ENCODE measurements around the gene KCNQ5. TPM values are rescaled to one million over a fixed set of nuclear protein-coding genes. Genes with fewer than 3 reads are reported as not detected.

Gene KCNQ5
- total and polyA plus RNA-seq, 10 of the 15 experiments (the other 5 are each of a cell fraction or from before 2014, with no cell fraction given), result 0.60 to 16.2 (median 3.2) TPM

DNA sequence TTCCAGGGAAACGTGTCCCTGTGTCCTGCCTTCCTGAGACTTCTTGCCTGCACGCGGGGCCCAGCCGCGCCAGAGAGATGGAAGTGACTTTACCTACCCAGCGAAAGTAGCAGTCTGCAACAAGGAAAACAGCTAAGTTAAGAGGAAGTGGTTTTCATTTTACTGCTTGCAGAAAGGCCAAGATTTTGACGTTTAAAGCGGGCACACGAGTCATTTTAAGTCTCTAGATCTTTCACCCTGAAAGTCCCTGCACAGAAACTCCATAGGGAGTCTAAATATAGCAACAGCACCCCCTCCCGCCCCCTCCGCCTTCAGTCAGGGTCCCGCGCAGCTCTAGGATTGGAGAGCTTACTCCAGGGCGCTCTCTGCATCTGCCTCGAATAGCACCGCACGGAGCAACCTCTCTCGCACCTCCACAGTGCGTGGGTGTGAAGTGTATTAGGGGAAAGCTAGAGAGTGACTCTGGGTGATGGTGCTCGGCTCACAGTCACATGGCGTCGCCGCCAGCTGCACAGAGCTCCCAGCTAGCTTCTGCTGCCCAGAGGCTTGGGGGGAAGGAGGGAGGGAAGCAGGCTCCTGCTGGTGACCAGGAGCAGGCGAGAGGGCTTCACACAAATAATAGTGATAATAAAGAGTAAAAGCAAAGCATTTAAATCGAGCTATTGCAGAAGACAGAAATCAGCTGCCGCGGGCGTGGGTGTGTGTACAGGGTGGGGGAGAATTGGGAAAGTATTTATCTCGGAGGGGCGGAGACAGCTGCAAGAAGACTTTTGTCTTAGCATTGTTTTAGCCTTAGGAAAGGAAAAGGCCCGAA is 1.8 kb upstream of the KCNQ5 start (continued):
- TF ChIP-seq, protein P1, sequence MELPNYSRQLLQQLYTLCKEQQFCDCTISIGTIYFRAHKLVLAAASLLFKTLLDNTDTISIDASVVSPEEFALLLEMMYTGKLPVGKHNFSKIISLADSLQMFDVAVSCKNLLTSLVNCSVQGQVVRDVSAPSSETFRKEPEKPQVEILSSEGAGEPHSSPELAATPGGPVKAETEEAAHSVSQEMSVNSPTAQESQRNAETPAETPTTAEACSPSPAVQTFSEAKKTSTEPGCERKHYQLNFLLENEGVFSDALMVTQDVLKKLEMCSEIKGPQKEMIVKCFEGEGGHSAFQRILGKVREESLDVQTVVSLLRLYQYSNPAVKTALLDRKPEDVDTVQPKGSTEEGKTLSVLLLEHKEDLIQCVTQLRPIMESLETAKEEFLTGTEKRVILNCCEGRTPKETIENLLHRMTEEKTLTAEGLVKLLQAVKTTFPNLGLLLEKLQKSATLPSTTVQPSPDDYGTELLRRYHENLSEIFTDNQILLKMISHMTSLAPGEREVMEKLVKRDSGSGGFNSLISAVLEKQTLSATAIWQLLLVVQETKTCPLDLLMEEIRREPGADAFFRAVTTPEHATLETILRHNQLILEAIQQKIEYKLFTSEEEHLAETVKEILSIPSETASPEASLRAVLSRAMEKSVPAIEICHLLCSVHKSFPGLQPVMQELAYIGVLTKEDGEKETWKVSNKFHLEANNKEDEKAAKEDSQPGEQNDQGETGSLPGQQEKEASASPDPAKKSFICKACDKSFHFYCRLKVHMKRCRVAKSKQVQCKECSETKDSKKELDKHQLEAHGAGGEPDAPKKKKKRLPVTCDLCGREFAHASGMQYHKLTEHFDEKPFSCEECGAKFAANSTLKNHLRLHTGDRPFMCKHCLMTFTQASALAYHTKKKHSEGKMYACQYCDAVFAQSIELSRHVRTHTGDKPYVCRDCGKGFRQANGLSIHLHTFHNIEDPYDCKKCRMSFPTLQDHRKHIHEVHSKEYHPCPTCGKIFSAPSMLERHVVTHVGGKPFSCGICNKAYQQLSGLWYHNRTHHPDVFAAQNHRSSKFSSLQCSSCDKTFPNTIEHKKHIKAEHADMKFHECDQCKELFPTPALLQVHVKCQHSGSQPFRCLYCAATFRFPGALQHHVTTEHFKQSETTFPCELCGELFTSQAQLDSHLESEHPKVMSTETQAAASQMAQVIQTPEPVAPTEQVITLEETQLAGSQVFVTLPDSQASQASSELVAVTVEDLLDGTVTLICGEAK (IDR thresholded peaks at IDR 0.05; ENCODE audit: borderline replicate concordance), result no peak
- TF ChIP-seq, protein P2, sequence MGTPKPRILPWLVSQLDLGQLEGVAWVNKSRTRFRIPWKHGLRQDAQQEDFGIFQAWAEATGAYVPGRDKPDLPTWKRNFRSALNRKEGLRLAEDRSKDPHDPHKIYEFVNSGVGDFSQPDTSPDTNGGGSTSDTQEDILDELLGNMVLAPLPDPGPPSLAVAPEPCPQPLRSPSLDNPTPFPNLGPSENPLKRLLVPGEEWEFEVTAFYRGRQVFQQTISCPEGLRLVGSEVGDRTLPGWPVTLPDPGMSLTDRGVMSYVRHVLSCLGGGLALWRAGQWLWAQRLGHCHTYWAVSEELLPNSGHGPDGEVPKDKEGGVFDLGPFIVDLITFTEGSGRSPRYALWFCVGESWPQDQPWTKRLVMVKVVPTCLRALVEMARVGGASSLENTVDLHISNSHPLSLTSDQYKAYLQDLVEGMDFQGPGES (IDR thresholded peaks at IDR 0.05), result no peak
- peak; percentile 85 for TF ChIP-seq MXI1 (IDR thresholded peaks at IDR 0.05; ENCODE audit: low read depth, low read length)
- TF ChIP-seq JUND (IDR thresholded peaks at IDR 0.05; ENCODE audit: low read depth, low read length), result no peak
- TF ChIP-seq, protein P3, sequence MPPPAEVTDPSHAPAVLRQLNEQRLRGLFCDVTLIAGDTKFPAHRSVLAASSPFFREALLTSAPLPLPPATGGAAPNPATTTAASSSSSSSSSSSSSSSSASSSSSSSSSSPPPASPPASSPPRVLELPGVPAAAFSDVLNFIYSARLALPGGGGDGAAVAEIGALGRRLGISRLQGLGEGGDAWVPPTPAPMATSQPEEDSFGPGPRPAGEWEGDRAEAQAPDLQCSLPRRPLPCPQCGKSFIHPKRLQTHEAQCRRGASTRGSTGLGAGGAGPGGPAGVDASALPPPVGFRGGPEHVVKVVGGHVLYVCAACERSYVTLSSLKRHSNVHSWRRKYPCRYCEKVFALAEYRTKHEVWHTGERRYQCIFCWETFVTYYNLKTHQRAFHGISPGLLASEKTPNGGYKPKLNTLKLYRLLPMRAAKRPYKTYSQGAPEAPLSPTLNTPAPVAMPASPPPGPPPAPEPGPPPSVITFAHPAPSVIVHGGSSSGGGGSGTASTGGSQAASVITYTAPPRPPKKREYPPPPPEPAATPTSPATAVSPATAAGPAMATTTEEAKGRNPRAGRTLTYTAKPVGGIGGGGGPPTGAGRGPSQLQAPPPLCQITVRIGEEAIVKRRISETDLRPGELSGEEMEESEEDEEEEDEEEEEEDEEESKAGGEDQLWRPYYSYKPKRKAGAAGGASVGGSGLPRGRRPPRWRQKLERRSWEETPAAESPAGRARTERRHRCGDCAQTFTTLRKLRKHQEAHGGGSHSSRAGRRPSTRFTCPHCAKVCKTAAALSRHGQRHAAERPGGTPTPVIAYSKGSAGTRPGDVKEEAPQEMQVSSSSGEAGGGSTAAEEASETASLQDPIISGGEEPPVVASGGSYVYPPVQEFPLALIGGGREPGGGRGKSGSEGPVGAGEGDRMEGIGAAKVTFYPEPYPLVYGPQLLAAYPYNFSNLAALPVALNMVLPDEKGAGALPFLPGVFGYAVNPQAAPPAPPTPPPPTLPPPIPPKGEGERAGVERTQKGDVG (CRISPR knock-in tag; IDR thresholded peaks at IDR 0.05), result no peak
- TF ChIP-seq, protein P4, sequence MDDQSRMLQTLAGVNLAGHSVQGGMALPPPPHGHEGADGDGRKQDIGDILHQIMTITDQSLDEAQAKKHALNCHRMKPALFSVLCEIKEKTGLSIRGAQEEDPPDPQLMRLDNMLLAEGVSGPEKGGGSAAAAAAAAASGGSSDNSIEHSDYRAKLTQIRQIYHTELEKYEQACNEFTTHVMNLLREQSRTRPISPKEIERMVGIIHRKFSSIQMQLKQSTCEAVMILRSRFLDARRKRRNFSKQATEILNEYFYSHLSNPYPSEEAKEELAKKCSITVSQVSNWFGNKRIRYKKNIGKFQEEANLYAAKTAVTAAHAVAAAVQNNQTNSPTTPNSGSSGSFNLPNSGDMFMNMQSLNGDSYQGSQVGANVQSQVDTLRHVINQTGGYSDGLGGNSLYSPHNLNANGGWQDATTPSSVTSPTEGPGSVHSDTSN (IDR thresholded peaks at IDR 0.05; ENCODE audit: insufficient replicate concordance, low read depth, low read length), result no peak
- TF ChIP-seq IRF4 (IDR thresholded peaks at IDR 0.05; ENCODE audit: low read depth, low read length), result 0 out of 2 replicates have a peak, but pooled peaks have one; percentile 19
- no peak for TF ChIP-seq BMI1 (IDR thresholded peaks at IDR 0.05; ENCODE audit: borderline replicate concordance)
- 0 out of 2 replicates have a peak, but pooled peaks have one; percentile 2 for TF ChIP-seq RAD21 (IDR thresholded peaks at IDR 0.05; ENCODE audit: insufficient read depth, low read depth, low read length)
- no peak for TF ChIP-seq ZNF274 (IDR thresholded peaks at IDR 0.05; ENCODE audit: insufficient read depth, insufficient read length)
- peak; percentile 26; the same call in 1 of the 2 replicates for TF ChIP-seq CHD2 (IDR thresholded peaks at IDR 0.05; ENCODE audit: borderline replicate concordance, low read depth, low read length)
- peak; percentile 95 for TF ChIP-seq IKZF1 (conservative IDR thresholded peaks at IDR 0.05)
- TF ChIP-seq SIX5 (IDR thresholded peaks at IDR 0.05; ENCODE audit: low read depth, low read length, severe bottlenecking), result no peak
- TF ChIP-seq ETV6 (conservative IDR thresholded peaks at IDR 0.05 in 1 of 2, IDR thresholded peaks at IDR 0.05 in 1 of 2; ENCODE audit: borderline replicate concordance in 1 of 2, low read depth in 1 of 2), result peak in 1 of 2 experiments; percentile 76; a peak in 1 of 4 replicates
- no peak for TF ChIP-seq NR2C1 (IDR thresholded peaks at IDR 0.05)
- peak; percentile 86 for TF ChIP-seq SPI1 (IDR thresholded peaks at IDR 0.05; ENCODE audit: borderline replicate concordance, insufficient read depth, low read depth, low read length)
- TF ChIP-seq BCL11A (IDR thresholded peaks at IDR 0.05; ENCODE audit: low read depth, low read length), result peak; percentile 40; the same call in 1 of the 2 replicates

Data from GM12878 (cell line).